ENCODE measurements around the gene HSBP1L1. TPM values are rescaled to one million over a fixed set of nuclear protein-coding genes. Genes with fewer than 3 reads are reported as not detected.

Gene HSBP1L1
- polyA plus RNA-seq, 2 of the 4 experiments (the other 2 are of a cell fraction) = 17.7 to 19.1 TPM

DNA sequence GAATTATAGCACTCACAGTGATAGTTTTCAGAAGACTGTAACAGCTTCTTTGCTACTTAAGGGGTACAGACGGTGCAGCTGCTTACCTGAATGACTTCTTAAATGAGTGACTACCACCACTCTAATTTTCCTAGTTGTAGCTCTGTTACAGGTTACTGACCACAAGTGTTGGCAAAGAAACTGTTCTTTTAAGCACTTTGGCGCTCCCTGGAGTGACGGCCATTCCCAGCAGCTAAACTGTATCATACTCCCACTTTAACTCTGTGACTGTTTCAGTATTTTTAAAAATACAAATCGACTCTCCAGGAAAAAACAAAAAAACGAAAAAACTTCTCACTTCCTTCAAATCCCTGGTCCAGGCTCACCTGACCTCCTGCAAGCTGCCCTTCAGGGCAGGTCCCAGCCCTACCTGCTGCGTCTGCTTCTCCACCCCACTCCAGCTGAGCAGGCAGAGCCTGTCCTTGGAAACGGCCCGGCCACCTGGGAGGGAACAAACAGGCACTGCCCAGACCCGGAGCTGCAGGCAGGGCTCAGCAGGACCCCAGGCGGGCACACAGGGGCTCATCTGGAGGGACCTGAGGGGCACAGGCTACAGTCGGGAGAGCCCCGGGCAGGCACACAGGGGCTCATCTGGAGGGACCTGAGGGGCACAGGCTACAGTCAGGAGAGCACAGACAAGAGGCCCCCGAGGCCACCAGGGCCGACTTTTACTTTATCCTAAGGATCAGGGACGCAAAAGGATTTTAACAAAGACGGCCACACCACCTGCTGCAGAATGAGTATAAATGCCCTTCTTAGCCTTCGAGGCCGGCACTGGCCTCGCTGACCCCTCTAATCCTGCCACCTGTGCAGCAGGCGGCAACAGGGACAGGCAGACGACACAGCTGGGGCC is 37.5 kb upstream of the HSBP1L1 start (continued):
- TF ChIP-seq, protein P1, sequence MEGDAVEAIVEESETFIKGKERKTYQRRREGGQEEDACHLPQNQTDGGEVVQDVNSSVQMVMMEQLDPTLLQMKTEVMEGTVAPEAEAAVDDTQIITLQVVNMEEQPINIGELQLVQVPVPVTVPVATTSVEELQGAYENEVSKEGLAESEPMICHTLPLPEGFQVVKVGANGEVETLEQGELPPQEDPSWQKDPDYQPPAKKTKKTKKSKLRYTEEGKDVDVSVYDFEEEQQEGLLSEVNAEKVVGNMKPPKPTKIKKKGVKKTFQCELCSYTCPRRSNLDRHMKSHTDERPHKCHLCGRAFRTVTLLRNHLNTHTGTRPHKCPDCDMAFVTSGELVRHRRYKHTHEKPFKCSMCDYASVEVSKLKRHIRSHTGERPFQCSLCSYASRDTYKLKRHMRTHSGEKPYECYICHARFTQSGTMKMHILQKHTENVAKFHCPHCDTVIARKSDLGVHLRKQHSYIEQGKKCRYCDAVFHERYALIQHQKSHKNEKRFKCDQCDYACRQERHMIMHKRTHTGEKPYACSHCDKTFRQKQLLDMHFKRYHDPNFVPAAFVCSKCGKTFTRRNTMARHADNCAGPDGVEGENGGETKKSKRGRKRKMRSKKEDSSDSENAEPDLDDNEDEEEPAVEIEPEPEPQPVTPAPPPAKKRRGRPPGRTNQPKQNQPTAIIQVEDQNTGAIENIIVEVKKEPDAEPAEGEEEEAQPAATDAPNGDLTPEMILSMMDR (IDR thresholded peaks at IDR 0.05) = no peak
- no peak for TF ChIP-seq ZNF302 (CRISPR knock-in tag; IDR thresholded peaks at IDR 0.05)
- no peak for TF ChIP-seq CHD4 (IDR thresholded peaks at IDR 0.05; ENCODE audit: borderline replicate concordance)
- no peak for TF ChIP-seq FOXS1 (CRISPR knock-in tag; IDR thresholded peaks at IDR 0.05)
- no peak for TF ChIP-seq SREBF2 (IDR thresholded peaks at IDR 0.05)
- TF ChIP-seq NPAS2 (CRISPR knock-in tag; IDR thresholded peaks at IDR 0.05; ENCODE audit: borderline replicate concordance) = no peak
- no peak for TF ChIP-seq SMC3 (IDR thresholded peaks at IDR 0.05)
- no peak for TF ChIP-seq KDM5A (IDR thresholded peaks at IDR 0.05)
- TF ChIP-seq HOXA7 (CRISPR knock-in tag; IDR thresholded peaks at IDR 0.05) = no peak

DNA sequence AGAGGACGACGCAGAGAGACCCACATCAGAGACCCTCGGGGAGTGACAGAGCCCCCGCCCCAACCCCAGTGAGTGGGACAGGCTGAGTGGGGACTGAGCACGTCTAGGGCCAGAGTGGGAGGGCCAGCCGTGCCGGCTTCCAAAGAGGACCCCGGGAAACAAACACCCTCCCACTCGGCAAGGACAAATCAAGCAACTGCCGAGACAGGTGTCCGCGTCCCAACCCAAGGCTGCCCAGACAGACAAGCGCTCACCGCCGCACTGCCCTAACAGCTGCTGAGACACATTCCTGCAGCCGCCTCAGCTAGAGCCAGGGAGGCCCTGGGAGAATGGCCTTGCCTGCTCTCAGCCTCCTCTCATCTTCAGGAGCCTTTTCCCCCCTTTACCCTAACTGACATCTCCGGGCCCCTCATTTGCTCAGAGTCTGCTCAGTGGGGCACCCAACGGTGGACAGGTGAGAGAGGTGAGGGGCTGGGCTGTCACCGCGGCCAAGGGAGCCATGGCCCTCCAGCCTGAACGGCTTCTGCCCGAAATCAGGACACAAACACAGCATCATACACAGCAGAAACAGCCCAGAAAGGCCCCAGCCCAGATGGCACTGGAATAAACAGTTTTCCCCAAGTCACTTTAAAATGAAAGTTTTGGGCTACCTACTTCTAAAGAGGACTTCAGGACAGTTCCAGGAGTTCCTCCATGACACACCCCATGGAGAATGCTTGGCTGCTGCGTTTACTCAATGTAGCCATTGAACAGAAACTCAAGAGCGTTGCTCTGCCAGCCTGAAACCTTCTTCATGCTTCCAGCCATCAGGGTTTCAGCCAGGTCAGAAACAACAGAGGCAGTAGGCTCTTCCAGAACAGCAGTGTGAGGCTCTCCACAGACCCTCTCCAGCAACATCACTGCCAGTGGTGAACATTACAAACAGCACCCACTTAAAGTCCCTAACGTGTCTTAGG is 36.6 kb upstream of the HSBP1L1 start:
- Histone ChIP-seq H3K4me2 (no peak overlapping the region), H3K4me1 (no peaks in the 10 kb centered on the region), H3K9me3 (peaks cover 32% of the 10 kb centered on the region), H3K4me3 (no peak overlapping the region), H3K27ac (no peak overlapping the region)
- no peak for FAIRE-seq
- no peak for DNase-seq (ENCODE audit: low read depth in 1 of 2, low spot score in 1 of 2)
- no peak for ATAC-seq
- WGBS (ENCODE audit: missing lambda C conversion rate) = 88% methylated on average over 11 of the region's 25 CpGs
- POLR2A ChIA-PET = no interaction called here
- TF ChIP-seq KDM5A (IDR thresholded peaks at IDR 0.05) (no peak), EHF (CRISPR knock-in tag; IDR thresholded peaks at IDR 0.05) (no peak), BHLHE40 (IDR thresholded peaks at IDR 0.05; ENCODE audit: low read depth, low read length) (no peak), CBX2 (IDR thresholded peaks at IDR 0.05; ENCODE audit: borderline replicate concordance, low read depth) (no peak), JUNB (IDR thresholded peaks at IDR 0.05) (no peak), NR3C1 (IDR thresholded peaks at IDR 0.05) (no peak)
- TF ChIP-seq, protein P2, sequence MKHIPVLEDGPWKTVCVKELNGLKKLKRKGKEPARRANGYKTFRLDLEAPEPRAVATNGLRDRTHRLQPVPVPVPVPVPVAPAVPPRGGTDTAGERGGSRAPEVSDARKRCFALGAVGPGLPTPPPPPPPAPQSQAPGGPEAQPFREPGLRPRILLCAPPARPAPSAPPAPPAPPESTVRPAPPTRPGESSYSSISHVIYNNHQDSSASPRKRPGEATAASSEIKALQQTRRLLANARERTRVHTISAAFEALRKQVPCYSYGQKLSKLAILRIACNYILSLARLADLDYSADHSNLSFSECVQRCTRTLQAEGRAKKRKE (CRISPR knock-in tag; IDR thresholded peaks at IDR 0.05; ENCODE audit: low read depth) = no peak
- TF ChIP-seq, protein P3, sequence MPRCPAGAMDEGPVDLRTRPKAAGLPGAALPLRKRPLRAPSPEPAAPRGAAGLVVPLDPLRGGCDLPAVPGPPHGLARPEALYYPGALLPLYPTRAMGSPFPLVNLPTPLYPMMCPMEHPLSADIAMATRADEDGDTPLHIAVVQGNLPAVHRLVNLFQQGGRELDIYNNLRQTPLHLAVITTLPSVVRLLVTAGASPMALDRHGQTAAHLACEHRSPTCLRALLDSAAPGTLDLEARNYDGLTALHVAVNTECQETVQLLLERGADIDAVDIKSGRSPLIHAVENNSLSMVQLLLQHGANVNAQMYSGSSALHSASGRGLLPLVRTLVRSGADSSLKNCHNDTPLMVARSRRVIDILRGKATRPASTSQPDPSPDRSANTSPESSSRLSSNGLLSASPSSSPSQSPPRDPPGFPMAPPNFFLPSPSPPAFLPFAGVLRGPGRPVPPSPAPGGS (IDR thresholded peaks at IDR 0.05) = no peak
- CTCF ChIA-PET = no interaction called here

DNA sequence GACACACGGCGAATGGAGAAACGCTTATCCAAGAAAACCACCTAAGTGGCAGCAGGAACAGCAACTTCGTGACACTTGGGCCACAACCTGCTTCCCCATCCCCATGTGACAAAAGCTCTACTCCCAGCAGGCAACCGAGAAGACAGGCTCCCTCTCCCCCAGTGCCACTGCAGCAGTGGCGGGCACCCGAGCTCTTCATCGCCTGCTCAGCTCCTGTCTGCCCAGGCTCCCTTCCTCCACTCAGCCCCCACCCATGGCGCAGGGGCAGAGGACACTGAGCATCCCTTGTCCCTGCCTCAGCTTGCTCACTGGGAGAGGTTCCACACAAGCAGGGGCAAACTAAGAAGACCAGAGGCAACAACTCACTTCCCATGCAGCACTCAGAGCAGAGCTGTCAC is 35.9 kb upstream of the HSBP1L1 start:
- TF ChIP-seq ZFP36 (IDR thresholded peaks at IDR 0.05; ENCODE audit: borderline replicate concordance, partially characterized antibody) (no peak), POLR2A (IDR thresholded peaks at IDR 0.05; ENCODE audit: low read length) (no peak), CBX8 (IDR thresholded peaks at IDR 0.05) (no peak), EHF (CRISPR knock-in tag; IDR thresholded peaks at IDR 0.05) (no peak), MAFK (IDR thresholded peaks at IDR 0.05; ENCODE audit: partially characterized antibody) (no peak)
- TF ChIP-seq, protein P3 (IDR thresholded peaks at IDR 0.05) = no peak
- TF ChIP-seq, protein P4, sequence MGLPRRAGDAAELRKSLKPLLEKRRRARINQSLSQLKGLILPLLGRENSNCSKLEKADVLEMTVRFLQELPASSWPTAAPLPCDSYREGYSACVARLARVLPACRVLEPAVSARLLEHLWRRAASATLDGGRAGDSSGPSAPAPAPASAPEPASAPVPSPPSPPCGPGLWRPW (IDR thresholded peaks at IDR 0.05) = no peak
- no peak for DNase-seq (ENCODE audit: low read depth in 1 of 2, low spot score in 1 of 2)
- ChIA-PET POLR2A (no interaction called here), CTCF (no interaction called here)
- Histone ChIP-seq H3K4me3 (no peak overlapping the region), H3K27ac (no peak overlapping the region), H3K4me1 (no peaks in the 10 kb centered on the region), H3K4me2 (no peak overlapping the region), H3K9me3 (peaks cover 34% of the 10 kb centered on the region)
- WGBS (ENCODE audit: missing lambda C conversion rate) = 97% methylated on average over 7 of the region's 9 CpGs
- no peak for ATAC-seq
- FAIRE-seq = no peak

All from A549 (cell line).